Left renal cortex interstitium (tissue), 4 donors: ENCODE results near the gene DUSP10. TPM values are rescaled to one million over a fixed set of nuclear protein-coding genes. Genes with fewer than 3 reads are reported as not detected.

Experiments used
- DNase-seq, 4 donors: peaks; one replicate each; pipeline ENCODE4 v3.0.0-alpha.2; 2013; ENCODE audit warnings: low read depth in 4 of 4, low spot score in 2 of 4, missing footprints in 1 of 4
- polyA plus RNA-seq, 4 donors: library from polyadenylated mRNA; unstranded; fragments of 120-200 nt; gene quantifications; one replicate each; pipeline ENCODE4 v1.2.1, GENCODE V29; 2013; ENCODE audit not compliant: insufficient read length in 4 of 4

DUSP10 gene
- polyA plus RNA-seq, 4 donors: 2.9 to 4.7 (median 3.3) TPM

DNA sequence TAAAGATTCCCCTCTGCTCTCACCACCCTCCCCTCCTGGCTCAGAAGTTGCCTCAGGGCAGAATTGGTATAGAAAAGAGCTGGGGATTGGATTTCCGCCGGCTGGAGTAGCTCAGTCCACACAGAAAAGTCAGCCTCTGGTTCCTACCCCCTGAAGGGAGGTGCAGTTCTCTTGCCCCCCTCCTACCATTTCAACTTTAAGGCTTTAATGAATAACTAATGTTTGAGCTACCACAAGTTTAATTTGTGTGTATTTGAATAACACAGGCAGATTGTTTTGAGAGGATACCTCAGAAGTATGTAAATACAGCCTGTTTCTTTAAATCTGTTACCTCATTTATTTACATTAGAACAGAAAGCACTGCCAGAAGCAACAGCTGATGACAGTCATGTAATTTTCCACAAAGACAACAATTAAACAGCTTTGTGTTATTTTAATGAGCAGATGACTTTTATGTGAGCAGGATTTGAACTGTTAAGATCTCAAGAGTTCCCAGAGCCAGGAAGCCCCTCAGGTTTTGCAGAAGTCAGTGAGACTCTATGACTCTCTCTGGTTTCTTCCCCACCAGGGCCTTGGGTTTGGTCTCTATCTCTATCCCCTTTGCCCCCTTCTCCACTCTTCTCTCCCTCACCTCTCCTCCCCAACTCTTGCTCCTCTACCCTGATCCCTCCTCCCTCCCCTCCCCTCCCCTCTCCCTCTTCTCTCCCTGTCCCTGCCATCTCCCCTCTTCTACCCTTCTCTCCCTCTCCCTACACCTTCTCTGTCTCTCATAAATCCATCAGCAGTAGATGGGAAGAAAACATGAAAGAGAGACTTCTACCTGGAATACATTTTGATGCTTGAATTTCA is 26.3 kb downstream of the DUSP10 start:
- peak in 1 of 4 donors; percentile 49 for DNase-seq

DNA sequence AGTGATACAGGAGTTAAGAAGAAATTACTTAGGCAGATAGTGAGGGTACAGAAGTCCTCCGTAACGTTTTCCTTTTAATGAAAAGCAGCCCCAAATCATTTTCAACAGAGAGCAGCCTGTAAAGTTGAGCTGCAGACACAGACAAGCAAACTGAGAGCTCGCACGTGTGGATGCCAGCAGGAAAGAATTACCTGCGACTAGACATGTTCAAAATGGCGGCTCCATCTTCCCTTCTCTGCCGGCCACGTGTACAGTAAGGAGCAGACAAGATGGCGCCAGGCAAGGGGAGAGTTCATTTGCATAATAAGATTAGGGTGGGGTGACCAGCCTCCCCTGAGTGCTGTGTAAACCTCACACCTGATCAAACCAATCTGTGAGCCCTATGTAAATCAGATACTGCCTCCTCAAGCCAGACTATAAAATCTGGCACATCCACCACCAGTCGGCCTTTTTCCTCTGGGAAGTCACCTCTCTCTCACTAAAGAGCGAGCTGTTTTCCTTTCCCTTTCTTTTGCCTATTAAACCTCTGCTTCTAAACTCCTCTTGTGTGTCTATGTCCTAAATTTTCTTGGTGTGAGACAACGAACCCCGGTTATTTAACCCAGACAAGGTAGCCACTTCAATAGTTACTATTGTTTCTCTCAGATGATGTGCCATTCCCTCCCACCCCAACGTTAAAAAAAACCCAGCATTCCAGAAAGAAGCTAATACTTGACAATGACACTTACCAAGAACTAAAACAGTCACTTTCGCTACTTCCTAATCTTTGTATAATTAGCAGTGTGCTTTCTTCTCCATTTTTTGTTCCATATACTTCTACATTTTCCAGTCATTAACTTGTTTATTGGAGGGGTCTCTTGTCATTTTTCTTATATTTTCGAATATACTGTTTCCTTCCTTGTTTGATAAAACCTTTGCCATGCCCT is 27.4 kb downstream of the DUSP10 start:
- DNase-seq: no peak

DNA sequence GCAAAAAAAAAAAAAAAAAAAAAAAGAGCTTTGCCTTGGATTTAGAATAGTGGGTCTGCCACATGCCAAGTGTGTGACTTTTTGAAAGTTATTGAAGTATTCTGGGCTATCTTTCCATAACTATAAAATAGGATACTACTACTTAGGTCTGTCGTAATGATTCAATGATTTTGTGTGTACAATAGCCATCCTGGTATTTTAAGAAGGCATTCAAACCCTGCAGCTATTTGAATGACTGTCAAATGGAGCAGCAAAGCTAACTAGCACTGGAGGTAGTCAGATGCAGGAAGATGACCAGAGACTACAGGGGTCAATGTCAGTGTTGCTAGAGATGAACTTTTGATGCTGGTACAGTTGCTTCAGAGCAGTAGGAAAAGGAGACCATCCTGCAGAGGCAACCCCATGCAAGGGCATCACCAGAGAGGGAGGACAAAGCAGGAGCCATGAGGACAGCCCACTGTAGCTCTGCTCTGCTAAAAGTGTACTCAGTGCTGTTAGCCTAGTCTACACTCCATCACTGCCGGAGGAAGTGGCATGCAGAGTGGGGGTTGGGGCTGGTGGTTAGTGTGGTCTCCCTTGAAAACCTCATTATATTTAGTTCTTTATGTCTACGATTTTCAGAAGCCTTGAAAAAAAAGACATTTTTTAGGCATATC is 29.0 kb downstream of the DUSP10 start:
- DNase-seq: no peak

DNA sequence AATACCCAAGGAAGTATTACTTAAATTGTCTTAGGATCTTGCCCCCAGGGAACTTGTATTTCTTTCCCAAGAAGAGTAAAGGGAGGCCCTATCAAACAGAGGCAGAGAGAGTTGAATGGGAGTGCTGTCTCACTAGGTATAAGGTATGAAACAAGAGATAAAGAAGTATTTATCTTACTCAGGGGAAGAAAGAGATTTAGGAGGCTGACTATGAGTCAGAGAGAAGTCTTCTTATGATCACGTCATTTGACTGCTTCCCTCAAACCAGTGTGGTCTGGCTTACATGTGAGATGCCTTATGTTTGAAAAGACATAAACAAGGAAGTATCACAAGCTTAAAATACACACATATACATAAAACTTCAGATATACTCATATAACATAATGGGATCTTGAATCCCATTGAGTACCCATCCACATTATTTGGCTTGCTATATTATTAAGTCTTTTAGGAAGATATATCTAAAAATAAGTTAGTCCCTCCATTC is 29.6 kb downstream of the DUSP10 start:
- DNase-seq: no peak

DNA sequence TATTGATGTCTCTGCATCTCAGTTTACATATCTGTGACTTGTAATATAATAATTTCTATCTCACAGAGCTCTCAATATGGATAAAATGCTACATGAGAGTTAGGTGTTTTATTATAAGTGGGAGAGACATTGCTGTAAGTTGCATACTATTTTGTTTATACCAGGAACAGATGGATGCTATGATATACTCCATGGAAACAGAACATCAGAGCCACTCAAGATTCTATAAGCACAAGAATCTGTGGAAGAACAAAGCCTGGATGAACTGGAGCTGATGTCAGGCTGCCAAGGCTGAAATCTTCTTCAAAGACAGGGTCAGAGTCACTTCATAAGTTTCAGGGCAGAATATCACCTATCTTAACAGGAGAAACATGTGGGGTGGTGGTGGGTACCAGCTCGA is 30.2 kb downstream of the DUSP10 start:
- no peak for DNase-seq

DNA sequence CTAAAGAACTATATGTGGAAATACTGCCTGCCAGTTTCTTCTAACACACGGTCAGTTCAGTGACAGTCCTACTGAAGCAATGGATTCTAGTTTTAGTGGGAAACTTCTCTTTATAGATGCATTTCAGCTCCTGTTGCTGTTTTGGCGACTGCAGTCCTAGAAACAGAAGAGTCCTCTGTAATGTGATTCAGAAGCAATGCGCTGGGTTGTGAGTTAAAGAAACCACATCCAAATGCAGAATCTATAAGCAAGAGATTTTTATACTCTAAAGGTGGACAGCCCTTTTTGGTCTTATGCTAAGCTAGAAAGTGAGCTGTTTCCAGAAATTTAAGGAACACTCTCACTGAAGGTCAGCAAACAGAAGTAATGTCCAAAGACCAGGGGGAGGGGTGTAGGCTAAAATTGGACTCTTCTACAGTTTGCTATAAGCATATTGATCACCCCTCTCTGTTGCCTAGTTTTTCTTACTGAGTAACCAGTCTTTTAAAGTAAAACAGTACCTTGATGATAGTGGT is 30.8 kb downstream of the DUSP10 start:
- no peak for DNase-seq

DNA sequence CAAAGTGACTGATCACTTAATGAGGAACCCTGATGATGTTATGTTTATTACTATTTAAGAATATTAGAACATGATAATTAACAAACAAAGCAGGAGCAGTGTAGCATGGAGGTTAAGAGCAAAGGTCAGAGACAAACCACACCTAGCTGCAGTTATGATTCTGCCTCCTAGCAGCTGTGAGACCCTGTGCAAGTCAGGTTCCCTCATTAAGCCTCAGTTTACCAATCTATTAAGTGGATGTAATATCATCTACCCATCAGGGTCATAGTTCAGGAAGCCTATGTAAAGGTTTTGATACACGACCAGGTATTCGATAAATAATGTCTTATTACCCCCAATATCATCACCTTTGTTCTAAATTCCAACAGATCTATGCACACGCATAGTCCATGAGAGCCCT is 32.0 kb downstream of the DUSP10 start:
- DNase-seq: no peak

DNA sequence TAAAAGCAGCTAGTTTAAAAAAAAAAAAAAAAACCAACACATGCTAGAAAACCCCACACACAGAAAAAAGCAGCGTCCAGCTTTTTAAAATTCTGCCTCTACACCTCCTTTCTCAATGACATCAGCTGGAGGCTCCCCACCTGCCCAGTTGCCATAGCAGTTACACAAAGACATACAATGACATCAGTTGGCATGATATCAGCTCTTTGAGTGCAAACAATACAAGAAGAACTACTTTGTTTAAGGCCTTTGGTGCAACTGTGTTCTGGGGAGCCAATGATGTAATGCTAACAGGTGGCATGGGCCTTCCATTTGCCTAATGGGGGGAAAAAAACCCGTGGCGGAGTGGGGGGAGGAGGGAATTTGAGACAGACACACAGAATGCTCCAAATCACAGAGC is 32.9 kb downstream of the DUSP10 start:
- DNase-seq: no peak

DNA sequence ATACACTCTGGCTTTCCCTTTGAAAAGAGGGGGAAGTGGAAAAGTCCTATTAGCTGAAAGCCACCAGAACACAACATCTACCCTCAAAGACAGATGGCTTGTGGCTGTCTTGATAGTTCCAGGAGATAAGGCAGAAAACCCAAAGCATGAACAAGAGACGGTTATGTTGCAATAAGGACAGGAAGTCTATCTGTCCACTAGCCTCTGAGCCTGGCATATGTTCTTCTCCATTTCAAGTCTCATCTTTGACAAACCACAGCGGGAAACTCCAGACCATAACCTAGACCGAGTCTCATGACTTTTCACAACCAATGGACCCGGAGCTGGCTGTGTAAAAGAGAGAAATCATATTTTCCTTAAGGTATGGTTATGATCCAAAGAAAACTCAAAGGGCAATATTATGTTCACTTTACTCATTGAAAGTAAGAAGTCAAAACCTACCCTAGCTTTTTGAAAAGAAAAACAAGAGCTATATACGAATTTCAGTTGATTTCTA is 33.8 kb downstream of the DUSP10 start:
- no peak for DNase-seq

DNA sequence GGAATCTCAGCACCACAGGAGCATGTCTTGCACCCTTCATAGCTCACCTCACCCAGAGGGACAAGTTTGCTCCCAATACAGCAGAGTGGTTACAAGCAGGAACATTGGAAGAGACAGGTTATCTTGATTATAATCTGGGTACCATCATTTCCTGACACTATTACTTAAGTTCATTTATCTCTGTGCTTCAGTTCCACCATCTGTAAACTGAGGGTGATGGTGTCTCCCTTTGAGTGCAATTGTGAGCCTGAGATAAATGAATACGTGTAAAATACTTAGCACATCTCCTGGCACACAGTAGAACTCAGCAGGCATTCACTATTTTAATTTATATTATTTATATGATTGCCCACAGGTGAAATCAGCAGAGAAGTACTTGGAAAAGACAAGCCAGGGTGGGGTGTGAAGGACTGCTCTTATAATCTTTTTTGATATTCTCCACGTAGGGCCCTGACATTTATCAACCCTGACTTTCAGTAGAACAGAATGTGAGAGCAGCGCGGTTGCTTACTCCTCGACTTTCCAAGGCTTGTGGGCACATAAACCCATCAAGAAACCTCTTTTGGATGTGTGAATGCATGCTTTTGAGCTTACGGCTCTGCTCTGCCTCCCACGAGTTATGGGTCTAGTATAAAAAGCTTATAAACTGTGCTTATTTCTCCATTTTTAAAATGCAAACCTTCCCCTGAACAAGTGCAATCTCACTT is 34.9 kb downstream of the DUSP10 start:
- DNase-seq: no peak

DNA sequence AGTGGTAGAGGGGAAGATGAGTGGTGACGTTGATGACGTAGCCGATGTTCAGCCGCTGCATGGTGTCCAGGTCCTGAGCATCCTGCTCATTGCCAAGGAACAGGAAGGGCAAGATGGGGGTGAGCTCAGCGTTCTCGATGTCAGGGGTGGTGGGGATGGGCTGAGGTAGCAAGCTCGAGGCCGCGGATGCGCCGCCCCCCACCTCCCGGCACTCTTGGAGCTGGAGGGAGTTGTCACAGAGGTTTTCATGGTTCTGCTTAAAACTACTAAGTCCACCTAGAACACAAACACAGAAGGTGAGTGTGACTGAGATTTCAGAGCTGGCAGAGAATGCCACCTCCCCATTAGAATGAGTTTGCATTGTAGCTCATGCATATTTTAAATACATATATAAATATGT is 35.7 kb downstream of the DUSP10 start:
- DNase-seq: no peak

DNA sequence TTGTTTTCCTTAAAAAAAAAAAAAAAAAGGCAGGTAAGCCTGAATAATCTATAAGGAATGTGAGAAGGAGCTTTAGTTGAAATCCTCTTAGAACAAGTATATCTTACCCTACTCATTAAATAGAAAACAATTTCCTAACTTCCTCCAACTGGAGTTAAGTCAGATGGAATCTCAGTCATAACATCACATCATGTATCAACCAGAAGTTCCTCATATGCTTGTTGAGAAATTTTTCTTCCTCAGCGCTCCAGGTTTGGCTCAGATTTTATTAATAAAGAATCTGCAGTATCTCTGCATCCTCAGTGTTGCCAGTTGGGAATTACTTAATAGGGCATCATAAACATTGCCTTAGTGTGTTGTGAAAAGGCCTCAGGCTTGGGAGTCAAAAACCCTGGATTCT is 37.6 kb downstream of the DUSP10 start:
- DNase-seq: no peak

DNA sequence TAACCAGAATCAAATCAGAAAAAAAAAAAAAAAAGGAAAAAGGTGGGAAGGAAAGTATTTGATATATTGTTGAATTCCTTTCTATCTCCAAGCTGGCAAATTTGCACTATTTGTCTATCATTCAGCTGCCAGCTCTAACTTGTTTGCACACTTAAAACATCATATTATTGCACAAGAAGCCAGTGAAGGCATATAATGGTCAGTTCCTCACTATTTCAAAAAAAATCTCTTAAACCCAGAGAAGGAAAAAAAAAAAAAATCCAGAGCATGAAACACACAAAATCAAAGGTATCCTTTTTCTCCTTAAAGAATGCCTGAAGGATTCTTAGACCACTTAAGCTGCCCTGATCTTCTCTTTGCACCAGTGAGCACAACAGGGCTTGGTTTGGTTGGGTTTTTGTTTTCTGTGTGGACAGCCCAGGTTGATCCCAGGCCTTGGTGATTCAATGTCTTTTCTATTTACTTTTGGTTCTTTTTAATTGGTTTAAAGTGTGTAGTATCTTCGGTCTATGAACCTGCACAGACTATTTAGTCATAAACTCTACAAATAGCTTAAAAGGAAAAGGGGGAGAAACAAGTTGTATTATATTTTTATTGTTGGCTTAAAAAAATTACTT is 40.2 kb downstream of the DUSP10 start:
- DNase-seq: no peak

DNA sequence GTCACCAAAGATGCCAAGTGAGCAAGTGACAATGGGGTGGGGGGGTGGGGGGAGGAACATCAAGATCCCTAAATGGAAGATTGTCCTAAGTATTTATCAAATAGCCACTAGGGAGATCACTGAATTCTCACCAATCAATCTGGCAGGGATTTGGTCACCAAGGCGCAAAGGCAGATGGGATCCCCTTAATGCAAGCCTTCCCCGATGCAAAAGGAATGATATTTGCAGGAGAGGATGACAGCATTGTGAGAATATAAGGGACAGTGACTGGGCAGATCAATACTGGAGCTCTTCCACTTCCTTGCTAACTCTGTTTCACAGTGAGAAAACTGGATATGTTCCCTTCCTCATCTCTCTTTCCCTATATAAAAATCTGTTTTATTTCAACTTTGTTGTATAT is 40.9 kb downstream of the DUSP10 start:
- no peak for DNase-seq

DNA sequence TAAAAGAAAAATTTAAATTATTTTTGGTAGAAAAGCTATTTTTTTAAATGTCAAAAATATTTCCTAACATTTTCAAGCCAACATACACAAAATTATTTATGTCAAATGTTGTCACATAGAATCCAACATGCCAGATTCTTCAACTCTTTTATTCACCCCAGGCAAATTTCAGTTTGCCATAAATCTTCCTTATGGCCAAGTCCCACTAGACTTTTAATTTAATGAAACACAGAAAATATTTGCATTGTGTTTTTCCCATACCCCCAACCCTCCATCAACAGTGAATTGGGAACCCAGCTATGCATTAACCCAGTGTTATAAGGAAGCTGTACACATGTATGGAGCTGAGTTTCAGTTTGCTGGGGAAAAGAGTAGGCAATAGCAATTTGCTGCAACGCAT is 41.4 kb downstream of the DUSP10 start:
- DNase-seq: no peak

DNA sequence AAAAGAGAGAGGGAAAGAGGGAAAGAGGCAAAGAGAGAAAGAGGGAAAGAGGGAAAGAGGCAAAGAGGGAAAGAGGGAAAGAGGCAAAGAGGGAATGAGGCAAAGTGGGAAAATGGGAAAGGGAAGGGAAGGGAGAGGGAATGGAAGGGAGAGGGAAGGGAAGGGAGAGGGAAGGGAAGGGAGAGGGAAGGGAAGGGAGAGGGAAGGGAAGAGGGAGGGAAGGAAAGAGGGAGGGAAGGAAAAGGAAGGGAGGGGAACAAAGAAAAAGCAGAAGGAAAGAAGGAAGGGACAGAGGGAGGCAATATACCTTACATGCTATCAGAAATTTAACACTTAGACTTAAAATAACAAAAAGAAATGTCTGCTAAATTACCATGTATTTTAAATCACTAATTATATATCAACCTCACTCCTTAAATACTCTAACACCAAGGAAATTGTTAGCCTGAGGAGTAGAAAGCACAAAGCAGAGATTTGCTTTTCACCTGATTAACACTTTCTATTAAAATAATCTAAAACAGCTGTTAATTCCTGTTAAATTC is 41.8 kb downstream of the DUSP10 start:
- no peak for DNase-seq

DNA sequence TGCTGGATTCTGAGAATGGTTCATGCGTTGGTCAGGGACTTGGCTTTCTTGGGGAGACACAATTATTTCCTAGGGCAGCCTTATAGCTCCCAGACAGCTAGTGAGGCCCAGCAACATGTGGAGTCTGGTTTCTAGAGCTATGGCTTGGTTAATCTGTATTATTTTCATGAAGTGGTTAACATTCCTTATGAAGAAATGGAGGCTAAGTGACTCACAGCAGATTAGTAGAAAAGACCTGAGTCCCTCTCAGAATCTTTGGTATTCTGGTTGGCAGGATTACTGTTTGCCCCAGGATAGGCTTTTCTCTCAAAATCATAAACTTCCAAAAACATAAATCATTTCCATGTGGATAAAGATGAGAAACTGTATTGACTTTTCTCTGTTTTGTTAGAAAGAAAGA is 42.3 kb downstream of the DUSP10 start:
- DNase-seq: no peak

DNA sequence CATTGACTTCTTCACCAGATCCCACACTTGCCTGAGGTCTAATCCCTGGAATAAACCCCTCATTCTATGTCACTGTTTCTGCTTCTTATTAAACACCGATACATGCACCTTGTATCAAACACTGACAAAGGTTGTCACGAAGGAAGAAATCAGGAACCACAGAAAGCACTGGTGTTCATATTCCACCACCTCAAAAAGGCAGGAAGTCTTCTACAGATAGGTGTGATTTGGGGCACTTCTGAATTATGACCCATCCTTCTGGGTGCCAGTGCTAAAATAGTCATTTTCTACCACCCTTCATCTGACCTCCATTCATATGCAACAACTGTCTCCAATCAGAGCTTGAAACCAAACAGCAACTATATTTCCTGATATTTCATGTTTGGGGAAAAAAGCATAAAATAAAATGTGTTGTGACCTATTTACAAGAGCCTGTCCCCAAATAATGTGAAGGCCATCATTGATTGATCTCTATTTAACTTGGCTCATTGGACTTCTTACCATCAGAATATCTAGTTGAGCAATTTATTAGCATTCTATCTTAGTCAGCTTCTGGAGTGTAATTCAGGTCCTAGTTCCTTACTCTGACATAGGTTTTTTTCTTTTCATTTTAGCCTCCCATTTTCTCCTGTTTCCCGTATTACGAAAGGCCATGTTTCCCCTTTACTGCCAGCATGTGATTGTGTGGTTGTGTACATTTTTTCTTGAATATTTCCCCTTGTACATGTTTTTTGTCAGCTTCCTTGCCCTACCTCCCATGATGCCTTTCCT is 43.1 kb downstream of the DUSP10 start:
- no peak for DNase-seq
